Activated CD8-positive, alpha-beta memory T cell treated with anti-CD3 and anti-CD28 coated beads, Interleukin-2, amount 50 U/mL, for 24 hours (primary cell): ENCODE results near the gene MCF2L.
"Not testable (repeated sequence)": the region's sequence is repeated elsewhere in the genome, so short reads cannot be mapped to it uniquely, and the experiment has no call there.

Experiments
- DNase-seq: peaks from one replicate; pipeline ENCODE4 v3.0.0-alpha.2; 2020; ENCODE audit errors: extremely low read depth

MCF2L gene

DNA sequence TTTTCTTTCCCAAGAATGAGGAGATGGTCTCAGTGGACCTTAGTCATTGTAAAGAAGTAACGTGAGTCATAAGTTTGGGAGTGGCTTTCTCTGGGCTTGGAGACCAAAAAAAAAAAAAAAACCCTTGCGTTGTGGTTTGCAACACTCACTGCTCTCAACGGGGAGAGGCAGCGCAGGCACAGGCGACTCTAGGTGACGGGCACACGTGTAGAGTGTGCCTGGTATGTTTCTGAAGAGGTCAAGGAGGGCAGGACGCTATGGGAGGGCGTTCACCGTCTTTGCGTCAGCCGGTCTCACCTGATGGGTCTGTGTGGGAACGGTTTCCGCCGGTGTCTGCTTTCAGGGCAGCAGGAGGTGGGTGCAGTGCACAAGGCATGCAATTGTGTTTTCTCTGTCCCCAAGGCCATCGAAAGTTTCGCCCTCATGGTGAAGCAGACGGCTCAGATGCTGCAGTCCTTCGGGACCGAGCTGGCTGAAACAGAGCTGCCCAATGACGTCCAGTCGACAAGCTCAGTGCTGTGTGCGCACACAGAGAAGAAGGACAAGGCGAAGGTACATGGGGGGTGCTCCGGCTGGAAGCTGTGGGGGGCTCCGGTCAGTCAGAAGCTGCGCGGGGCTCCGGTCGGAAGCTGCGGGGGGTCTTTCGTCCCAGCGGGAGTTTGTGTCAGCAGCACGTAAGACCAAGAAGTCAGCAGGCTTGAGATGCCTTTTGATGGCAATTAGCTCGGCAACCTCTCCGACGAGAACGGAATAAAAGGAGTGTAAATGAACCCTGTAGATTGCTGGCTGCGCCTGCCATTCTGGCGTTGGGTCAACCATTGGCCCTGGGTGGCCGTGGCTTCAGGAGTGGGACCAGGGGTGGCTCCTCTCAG, 95.8 kb downstream of the MCF2L start:
- no peak for DNase-seq

DNA sequence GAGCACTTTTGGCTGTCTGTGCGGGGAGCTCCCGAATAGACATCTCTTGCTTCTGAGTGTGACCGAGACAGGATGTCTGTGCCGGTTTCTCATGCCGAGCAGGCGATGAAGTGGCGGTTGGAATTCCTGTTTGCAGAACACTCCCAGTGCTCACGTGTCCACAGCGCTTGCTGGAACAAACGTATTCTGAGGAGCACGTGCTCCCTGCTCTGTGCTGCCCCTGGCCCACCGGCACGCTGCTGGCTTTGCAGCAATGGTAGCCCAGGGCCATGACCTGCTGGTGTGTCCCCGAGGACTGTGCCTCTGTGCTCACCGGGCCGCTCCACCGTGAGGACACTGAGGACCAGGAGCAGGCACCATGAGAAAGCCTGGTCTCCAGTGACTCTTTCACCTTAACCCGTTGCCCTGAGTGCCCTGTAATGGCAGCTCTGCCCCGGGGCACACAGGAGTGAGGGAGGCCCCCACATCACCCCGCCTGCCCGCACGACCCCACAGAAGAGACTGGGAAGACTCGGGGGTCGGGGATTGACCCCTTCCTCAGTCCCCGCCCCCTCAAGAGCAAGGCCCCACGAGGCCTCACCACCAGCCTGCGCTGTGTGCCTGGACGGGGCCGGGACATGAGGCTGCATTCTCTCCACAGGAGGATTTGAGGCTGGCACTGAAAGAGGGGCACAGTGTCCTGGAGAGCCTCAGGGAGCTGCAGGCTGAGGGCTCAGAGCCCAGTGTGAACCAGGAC, 96.6 kb downstream of the MCF2L start:
- DNase-seq: no peak

DNA sequence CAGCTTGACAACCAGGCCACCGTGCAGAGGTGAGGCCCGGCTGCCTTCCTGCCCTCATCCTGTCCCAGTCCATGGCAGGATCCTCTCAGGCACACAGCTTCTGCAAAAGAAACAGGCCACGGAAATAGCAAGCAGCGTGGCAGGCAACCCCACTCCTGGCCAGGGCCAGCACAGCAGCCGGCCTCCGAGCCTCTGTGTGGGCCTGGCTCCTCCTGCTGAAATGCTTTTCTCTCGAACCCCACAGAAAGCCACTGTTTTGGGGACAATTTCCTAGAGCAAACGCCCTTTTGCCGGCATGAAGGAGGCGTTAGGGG, 97.1 kb downstream of the MCF2L start:
- no peak for DNase-seq

DNA sequence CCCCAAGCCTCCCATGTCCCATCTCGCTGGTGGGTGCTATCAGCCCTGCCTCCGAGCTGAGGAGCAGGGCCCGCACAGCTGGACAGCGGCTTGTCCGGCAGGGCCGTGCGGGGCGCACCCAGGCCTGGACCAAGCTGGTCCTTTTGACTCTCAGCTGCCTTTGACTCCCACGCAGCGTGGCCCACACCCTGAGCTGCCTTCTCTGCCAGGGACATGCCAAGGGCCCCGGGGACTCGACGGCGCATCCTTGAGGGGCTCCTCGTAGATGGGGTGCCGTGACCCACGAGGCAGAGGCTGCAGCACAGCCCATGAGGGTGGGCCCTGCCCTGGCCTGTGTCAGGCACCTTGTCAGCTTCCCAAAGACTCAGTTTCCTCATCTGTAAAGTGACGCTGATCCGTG, 97.7 kb downstream of the MCF2L start:
- no peak for DNase-seq

GRCh38 chr13:113069861-113070805, 101.1 kb downstream of the MCF2L start:
- DNase-seq: no peak

- DNase-seq: no peak
These were observed 101.8 kb downstream of the MCF2L start for GRCh38 chr13:113070855-113071254.

DNA sequence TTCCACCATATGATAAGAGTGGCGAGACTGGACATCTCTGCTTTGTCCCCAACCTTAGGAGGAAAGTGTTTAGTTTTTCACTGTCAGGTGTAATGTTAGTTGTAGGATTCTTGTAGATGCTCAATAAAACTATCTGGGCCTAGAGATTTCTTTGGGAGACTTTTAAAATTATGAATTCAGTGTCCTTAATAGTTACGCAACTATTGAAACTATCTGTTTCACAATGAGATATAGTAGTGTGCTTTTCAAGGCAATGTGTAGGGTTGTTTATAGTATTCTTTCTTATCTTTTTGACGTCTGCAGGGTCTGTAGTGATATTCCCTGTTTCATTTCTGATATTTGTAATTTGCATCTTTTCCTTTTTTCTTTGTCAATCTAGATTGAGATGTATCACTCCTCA, 103.4 kb downstream of the MCF2L start:
- DNase-seq: no peak

DNA sequence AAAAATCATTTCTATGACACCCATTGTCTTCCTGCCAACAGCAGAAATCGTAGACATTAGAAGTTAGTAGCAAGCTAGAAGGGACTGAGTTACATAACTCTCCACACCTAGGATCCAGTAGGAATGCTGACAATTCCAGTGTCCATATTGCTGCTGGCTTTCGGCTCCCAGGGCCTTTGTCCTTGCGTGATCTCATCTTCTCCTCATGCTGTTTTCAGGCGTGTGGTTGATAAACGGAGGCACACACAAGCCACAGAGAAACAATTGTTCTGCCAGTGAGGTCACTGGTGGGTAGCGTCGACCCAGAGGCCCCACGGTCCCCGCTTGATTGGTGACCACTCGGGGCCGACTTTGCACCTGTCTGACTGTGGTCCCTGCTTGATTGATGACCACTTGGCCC, 104.9 kb downstream of the MCF2L start:
- DNase-seq: no peak

GRCh38 chr13:113074401-113074800, 105.4 kb downstream of the MCF2L start:
- DNase-seq: no peak

DNA sequence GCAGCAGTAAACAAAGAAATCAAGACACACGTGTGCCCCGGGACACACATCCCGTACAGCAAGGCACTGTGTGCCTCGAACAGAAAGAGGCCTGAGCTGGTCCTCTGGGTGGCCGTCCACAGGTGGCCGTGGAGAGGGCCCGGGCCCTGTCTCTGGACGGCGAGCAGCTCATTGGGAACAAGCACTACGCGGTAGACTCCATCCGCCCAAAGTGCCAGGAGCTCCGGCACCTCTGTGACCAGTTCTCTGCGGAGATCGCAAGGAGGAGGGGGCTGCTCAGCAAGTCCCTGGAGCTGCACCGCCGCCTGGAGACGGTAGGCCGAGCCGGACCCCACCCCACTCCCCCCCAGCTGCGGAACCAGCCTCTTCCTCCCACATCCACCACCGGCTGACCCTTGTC, 105.9 kb downstream of the MCF2L start:
- DNase-seq: no peak

DNA sequence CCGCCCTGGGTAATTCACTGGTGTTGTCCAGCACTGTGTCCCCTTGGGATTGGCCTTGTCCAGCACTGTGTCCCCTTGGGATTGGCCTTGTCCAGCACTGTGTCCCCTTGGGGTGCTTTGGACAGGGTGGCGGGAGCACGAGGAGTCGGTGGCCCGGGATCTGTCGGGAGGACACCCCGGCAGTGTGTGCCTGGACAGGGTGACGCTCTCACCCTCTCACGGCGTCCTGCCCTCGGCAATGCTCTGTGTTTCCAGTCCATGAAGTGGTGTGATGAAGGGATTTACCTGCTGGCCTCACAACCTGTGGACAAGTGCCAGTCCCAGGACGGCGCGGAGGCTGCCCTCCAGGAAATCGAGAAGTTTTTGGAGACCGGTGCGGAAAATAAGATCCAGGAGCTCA, 106.7 kb downstream of the MCF2L start:
- no peak for DNase-seq

GRCh38 chr13:113076681-113077401, 107.8 kb downstream of the MCF2L start:
- DNase-seq: no peak

- DNase-seq: no peak
These were observed 108.5 kb downstream of the MCF2L start for GRCh38 chr13:113077566-113077952.

DNA sequence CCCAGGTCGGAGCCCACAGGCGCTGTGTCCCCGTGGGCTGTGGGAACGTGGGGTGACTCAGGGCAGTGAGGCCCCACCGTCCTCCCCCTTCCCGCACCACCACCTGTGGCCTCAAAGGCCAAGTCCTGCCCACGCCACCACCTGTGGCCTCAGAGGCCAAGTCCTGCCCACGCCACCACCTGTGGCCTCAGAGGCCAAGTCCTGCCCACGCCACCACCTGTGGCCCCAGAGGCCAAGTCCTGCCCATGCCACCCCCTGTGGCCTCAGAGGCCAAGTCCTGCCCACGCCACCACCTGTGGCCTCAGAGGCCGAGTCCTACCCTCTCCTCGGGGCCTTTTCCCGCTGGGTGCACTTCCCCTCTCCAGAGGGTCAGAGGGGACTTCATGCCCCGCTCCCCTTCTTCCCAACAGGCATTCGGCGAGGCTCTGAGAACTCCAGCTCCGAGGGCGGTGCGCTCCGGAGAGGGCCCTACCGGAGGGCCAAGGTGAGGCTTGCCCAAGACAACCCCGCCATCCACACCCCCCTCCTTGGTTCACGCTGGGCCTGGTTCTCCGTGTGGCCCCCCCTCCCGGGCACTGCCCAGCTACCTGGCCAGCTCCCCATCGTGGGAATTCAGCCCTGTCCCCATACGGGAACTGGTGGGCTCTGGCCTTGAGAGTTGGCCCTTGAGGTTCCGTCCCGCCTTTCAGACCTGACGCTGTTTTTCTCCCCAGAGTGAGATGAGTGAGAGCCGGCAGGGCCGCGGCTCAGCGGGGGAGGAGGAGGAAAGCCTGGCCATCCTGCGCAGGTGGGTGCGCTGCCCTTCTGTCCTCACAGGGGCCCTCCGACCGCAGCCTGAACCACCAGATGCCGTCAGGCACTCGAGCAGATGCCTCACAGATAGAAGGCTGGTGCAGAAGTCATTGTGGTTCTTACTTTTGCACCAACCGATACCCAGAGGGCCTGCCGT, 109.2 kb downstream of the MCF2L start:
- no peak for DNase-seq

- DNase-seq: no peak
These were observed 110.1 kb downstream of the MCF2L start for GRCh38 chr13:113078902-113079780.

- DNase-seq: not testable (repeated sequence)
These were observed 110.7 kb downstream of the MCF2L start for GRCh38 chr13:113079781-113080080.

GRCh38 chr13:113080361-113080831, 111.4 kb downstream of the MCF2L start:
- DNase-seq: no peak

DNA sequence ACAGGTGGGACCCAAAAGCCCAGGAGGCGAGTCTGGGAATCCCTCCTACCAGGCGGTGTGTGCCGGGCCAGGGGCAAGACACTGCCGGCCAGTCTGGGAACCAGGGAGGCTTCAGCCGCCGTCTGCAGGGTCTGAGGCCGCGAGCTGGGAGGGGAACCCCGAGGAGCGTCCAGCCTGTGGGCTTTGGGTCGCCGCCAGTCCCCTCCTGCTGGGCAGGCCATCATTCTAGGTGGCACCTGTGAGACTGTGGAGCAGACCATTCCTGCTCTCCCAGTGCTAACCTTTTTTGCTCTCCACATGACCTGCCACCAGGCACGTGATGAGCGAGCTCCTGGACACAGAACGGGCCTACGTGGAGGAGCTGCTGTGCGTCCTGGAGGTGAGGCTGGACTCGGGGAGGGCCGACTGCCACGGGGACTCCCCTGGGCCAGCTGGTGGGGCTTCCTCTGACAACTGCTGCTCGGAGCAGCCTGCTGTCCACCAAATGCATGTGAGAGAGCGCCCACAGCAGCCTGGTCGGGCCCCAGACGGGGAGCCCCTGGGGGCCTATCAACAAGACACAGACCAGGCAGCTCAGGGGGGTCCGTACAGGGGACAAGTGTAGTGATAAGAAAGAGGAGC, 112.0 kb downstream of the MCF2L start:
- DNase-seq: no peak
